Cerebellar cortex (tissue), 1 donor: ENCODE measurements around the gene MAML3.

Source experiments
- DNase-seq: peaks from one replicate; pipeline ENCODE4 v3.0.0-alpha.2; 2015; ENCODE audit warnings: low spot score

MAML3 gene

GRCh38 chr4:139781066-139781465 lies 372.9 kb downstream of the MAML3 start:
- DNase-seq: no peak

GRCh38 chr4:139779691-139780090 lies 374.3 kb downstream of the MAML3 start:
- DNase-seq: no peak

GRCh38 chr4:139777757-139778156 lies 376.2 kb downstream of the MAML3 start:
- peak; percentile 36 for DNase-seq

GRCh38 chr4:139776235-139776634 lies 377.7 kb downstream of the MAML3 start:
- DNase-seq: no peak

- DNase-seq: no peak
These were observed 379.1 kb downstream of the MAML3 start for GRCh38 chr4:139774759-139775487.

- peak; percentile 72 for DNase-seq
These were observed 380.2 kb downstream of the MAML3 start for GRCh38 chr4:139773560-139774318.

GRCh38 chr4:139770361-139770760 lies 383.6 kb downstream of the MAML3 start:
- no peak for DNase-seq

GRCh38 chr4:139769364-139769763 lies 384.6 kb downstream of the MAML3 start:
- no peak for DNase-seq

GRCh38 chr4:139768896-139769295 lies 385.1 kb downstream of the MAML3 start:
- DNase-seq: no peak

- DNase-seq: no peak
These were observed 385.6 kb downstream of the MAML3 start for GRCh38 chr4:139768366-139768765.

- DNase-seq: no peak
These were observed 386.4 kb downstream of the MAML3 start for GRCh38 chr4:139767585-139767984.

GRCh38 chr4:139767168-139767567 lies 386.8 kb downstream of the MAML3 start:
- no peak for DNase-seq

GRCh38 chr4:139764686-139765310 lies 389.2 kb downstream of the MAML3 start:
- DNase-seq: peak; percentile 81

GRCh38 chr4:139764182-139764581 lies 389.8 kb downstream of the MAML3 start:
- peak; percentile 59 for DNase-seq

- peak; percentile 73 for DNase-seq
These were observed 390.3 kb downstream of the MAML3 start for GRCh38 chr4:139763672-139764071.

GRCh38 chr4:139763205-139763604 lies 390.8 kb downstream of the MAML3 start:
- DNase-seq: peak; percentile 59

GRCh38 chr4:139762720-139763119 lies 391.3 kb downstream of the MAML3 start:
- DNase-seq: no peak

- no peak for DNase-seq
These were observed 392.5 kb downstream of the MAML3 start for GRCh38 chr4:139761461-139761860.

- no peak for DNase-seq
These were observed 393.4 kb downstream of the MAML3 start for GRCh38 chr4:139760567-139760966.

GRCh38 chr4:139759097-139759496 lies 394.9 kb downstream of the MAML3 start:
- DNase-seq: no peak

GRCh38 chr4:139756391-139757180 lies 397.4 kb downstream of the MAML3 start:
- no peak for DNase-seq

- peak; percentile 89 for DNase-seq
These were observed 399.0 kb downstream of the MAML3 start for GRCh38 chr4:139754938-139755337.
